ENCODE measurements around the gene SH2D1A.

The SH2D1A gene

GRCh38 chrX:124421898-124422655, 75.7 kb downstream of the SH2D1A start:
- ChIA-PET CTCF (no interaction called here), POLR2A (no interaction called here)
- no peak for TF ChIP-seq L3MBTL2 (conservative IDR thresholded peaks at IDR 0.05)
- TF ChIP-seq SUZ12 (IDR thresholded peaks at IDR 0.05) = no peak
- TF ChIP-seq ZNF384 (IDR thresholded peaks at IDR 0.05) = no peak
- no peak for DNase-seq (ENCODE audit: extremely low spot score)

Measured in HEK293T (cell line).